PFSK-1 (cell line): ENCODE data around the gene FAM118A.

Source experiments
- FOXP2 ChIP-seq: optimal IDR thresholded peaks from 2 replicates; pipeline ENCODE3; 2011; ENCODE audit warnings: borderline replicate concordance, control low read depth, inconsistent platforms; ENCODE audit not compliant: insufficient read depth; ENCODE audit errors: extremely low read length, extremely low read depth
- POLR2AphosphoS5 ChIP-seq: IDR thresholded peaks from 2 replicates; pipeline ENCODE4 v1.6.1; 2012; ENCODE audit warnings: low read depth, mild to moderate bottlenecking, control low read depth, low read length, moderate library complexity
- REST ChIP-seq, 2 experiments: IDR thresholded peaks; 2 replicates each; pipeline versions ENCODE4 v1.6.1 to v1.8.0; 2011 to 2012; ENCODE audit warnings: low read depth in 2 of 2, low read length in 2 of 2, control low read depth in 1 of 2, inconsistent platforms in 1 of 2, mild to moderate bottlenecking in 1 of 2, moderate library complexity in 1 of 2; ENCODE audit not compliant: insufficient read depth in 1 of 2
- SIN3A ChIP-seq: IDR thresholded peaks from 2 replicates; pipeline ENCODE4 v1.6.1; 2012; ENCODE audit warnings: mild to moderate bottlenecking, low read length, moderate library complexity, borderline replicate concordance; ENCODE audit not compliant: insufficient read depth
- TAF1 ChIP-seq: IDR thresholded peaks from 2 replicates; pipeline ENCODE4 v1.6.1; 2012; ENCODE audit warnings: low read length, control low read depth, borderline replicate concordance; ENCODE audit not compliant: insufficient read depth

FAM118A gene

GRCh38 chr22:45341498-45341897 is 31.8 kb downstream of the FAM118A start:
- TF ChIP-seq TAF1 (no peak), FOXP2 (no peak), REST (IDR thresholded peaks at IDR 0.05; ENCODE audit: insufficient read depth in 1 of 2, low read depth in 2 of 2, low read length in 2 of 2) (no peak), POLR2AphosphoS5 (no peak), SIN3A (no peak)

- no peak for TF ChIP-seq REST (IDR thresholded peaks at IDR 0.05; ENCODE audit: insufficient read depth in 1 of 2, low read depth in 2 of 2, low read length in 2 of 2)
- no peak for TF ChIP-seq SIN3A
- TF ChIP-seq FOXP2: no peak
- no peak for TF ChIP-seq TAF1
- TF ChIP-seq POLR2AphosphoS5: no peak
Observed at GRCh38 chr22:45343143-45343542, 33.4 kb downstream of the FAM118A start.

GRCh38 chr22:45344334-45344733 is 34.6 kb downstream of the FAM118A start:
- TF ChIP-seq FOXP2 (no peak), SIN3A (no peak), POLR2AphosphoS5 (no peak), REST (IDR thresholded peaks at IDR 0.05; ENCODE audit: insufficient read depth in 1 of 2, low read depth in 2 of 2, low read length in 2 of 2) (no peak), TAF1 (no peak)

- TF ChIP-seq TAF1 (no peak), POLR2AphosphoS5 (no peak), SIN3A (no peak), REST (IDR thresholded peaks at IDR 0.05; ENCODE audit: insufficient read depth in 1 of 2, low read depth in 2 of 2, low read length in 2 of 2) (no peak), FOXP2 (no peak)
Observed at GRCh38 chr22:45349916-45350315, 40.2 kb downstream of the FAM118A start.

- TF ChIP-seq POLR2AphosphoS5: no peak
- TF ChIP-seq SIN3A: no peak
- no peak for TF ChIP-seq TAF1
- TF ChIP-seq FOXP2: no peak
- no peak for TF ChIP-seq REST (IDR thresholded peaks at IDR 0.05; ENCODE audit: insufficient read depth in 1 of 2, low read depth in 2 of 2, low read length in 2 of 2)
Observed at GRCh38 chr22:45351956-45352355, 42.2 kb downstream of the FAM118A start.
